Mesothelial cell of epicardium (in vitro differentiated cells): ENCODE results near the gene TLE3. TPM values are rescaled to one million over a fixed set of nuclear protein-coding genes. Genes with fewer than 3 reads are reported as not detected.

Source experiments
- DNase-seq, 2 experiments: peaks; one replicate each; pipeline ENCODE4 v3.0.0; 2021; ENCODE audit warnings: low spot score in 2 of 2; ENCODE audit not compliant: unreplicated experiment in 2 of 2
- H3K27ac Mint-ChIP-seq: 2 replicates; pipeline ENCODE4 v1.8.0; 2021; ENCODE audit warnings: mixed read lengths
- H3K27me3 Mint-ChIP-seq: 2 replicates; pipeline ENCODE4 v1.8.0; 2021; ENCODE audit warnings: low read depth, mixed read lengths
- H3K36me3 Mint-ChIP-seq: 2 replicates; pipeline ENCODE4 v1.8.0; 2021; ENCODE audit warnings: mixed read lengths
- H3K4me1 Mint-ChIP-seq: 2 replicates; pipeline ENCODE4 v1.8.0; 2021; ENCODE audit warnings: mixed read lengths
- H3K4me3 Mint-ChIP-seq: 2 replicates; pipeline ENCODE4 v1.8.0; 2021; ENCODE audit warnings: mild to moderate bottlenecking, moderate library complexity, mixed read lengths
- H3K9me3 Mint-ChIP-seq: 2 replicates; pipeline ENCODE4 v1.8.0; 2021; ENCODE audit warnings: mixed read lengths
- CTCF ChIP-seq: fragments of 200-600 bp; sonication (generic); IDR thresholded peaks from one replicate; pipeline ENCODE4 v1.5.0; 2021; ENCODE audit warnings: antibody characterized with exemption; ENCODE audit not compliant: unreplicated experiment
- total RNA-seq: library from RNA; stranded (reverse); gene quantifications from 3 replicates; pipeline ENCODE4 v1.2.1, GENCODE V29; 2021

The TLE3 gene
- total RNA-seq, 1 donor from 2014 or later: 165 TPM

- H3K4me1 Mint-ChIP-seq: peaks cover 15% of the 10 kb centered on the region
- DNase-seq: no peak
- H3K27ac Mint-ChIP-seq: no peak overlapping the region
Observed at GRCh38 chr15:70121624-70122302, 24.0 kb upstream of the TLE3 start.

GRCh38 chr15:70120958-70121623, 23.4 kb upstream of the TLE3 start:
- TF ChIP-seq CTCF: no peak
- H3K36me3 Mint-ChIP-seq: no peaks in the 10 kb centered on the region
- no peak for DNase-seq
- H3K4me1 Mint-ChIP-seq: peaks cover 15% of the 10 kb centered on the region
- peak overlapping the region; percentile 55 for H3K27ac Mint-ChIP-seq
- no peaks in the 10 kb centered on the region for H3K9me3 Mint-ChIP-seq
- H3K27me3 Mint-ChIP-seq: peaks cover 10% of the 10 kb centered on the region
- no peak overlapping the region for H3K4me3 Mint-ChIP-seq

More at GRCh38 chr15:70121624-70122302, 24.0 kb upstream of the TLE3 start:
- no peak for TF ChIP-seq CTCF
- Mint-ChIP-seq H3K27me3 (peaks cover 13% of the 10 kb centered on the region), H3K4me3 (no peak overlapping the region), H3K9me3 (no peaks in the 10 kb centered on the region), H3K36me3 (no peaks in the 10 kb centered on the region)

GRCh38 chr15:70119911-70120508, 22.3 kb upstream of the TLE3 start:
- Mint-ChIP-seq H3K4me1 (peaks cover 23% of the 10 kb centered on the region), H3K4me3 (no peak overlapping the region), H3K27ac (no peak overlapping the region), H3K27me3 (peaks cover 12% of the 10 kb centered on the region), H3K36me3 (no peaks in the 10 kb centered on the region), H3K9me3 (no peaks in the 10 kb centered on the region)
- DNase-seq: no peak
- no peak for TF ChIP-seq CTCF

GRCh38 chr15:70118599-70118998, 20.9 kb upstream of the TLE3 start:
- no peak for TF ChIP-seq CTCF
- no peak for DNase-seq
- H3K27ac Mint-ChIP-seq: no peak overlapping the region
- H3K4me3 Mint-ChIP-seq: no peak overlapping the region
- no peaks in the 10 kb centered on the region for H3K36me3 Mint-ChIP-seq
- H3K27me3 Mint-ChIP-seq: peaks cover 9% of the 10 kb centered on the region
- no peaks in the 10 kb centered on the region for H3K9me3 Mint-ChIP-seq
- H3K4me1 Mint-ChIP-seq: peaks cover 37% of the 10 kb centered on the region

- Mint-ChIP-seq H3K27ac (no peak overlapping the region), H3K9me3 (no peaks in the 10 kb centered on the region), H3K27me3 (peaks cover 8% of the 10 kb centered on the region), H3K4me3 (no peak overlapping the region), H3K36me3 (no peaks in the 10 kb centered on the region), H3K4me1 (peaks cover 36% of the 10 kb centered on the region)
- DNase-seq: no peak
- no peak for TF ChIP-seq CTCF
Observed at GRCh38 chr15:70116317-70116716, 18.6 kb upstream of the TLE3 start.
